Neuron (in vitro differentiated cells): Measurements from ENCODE around the gene FXYD5.
"Not testable (repeated sequence)": the region's sequence is repeated elsewhere in the genome, so short reads cannot be mapped to it uniquely, and the experiment has no call there.

Experiments
- H2AFZ ChIP-seq: one replicate; pipeline ENCODE4 v1.6.1; 2013; ENCODE audit warnings: low read depth, mild to moderate bottlenecking, inconsistent platforms, low read length, moderate library complexity
- H3K27me3 ChIP-seq: one replicate; pipeline ENCODE4 v1.6.1; 2013; ENCODE audit warnings: low read length; ENCODE audit not compliant: insufficient read depth
- H3K36me3 ChIP-seq: one replicate; pipeline ENCODE4 v1.6.1; 2013; ENCODE audit warnings: low read length; ENCODE audit not compliant: insufficient read depth
- H3K4me1 ChIP-seq: one replicate; pipeline ENCODE4 v1.6.1; 2013; ENCODE audit warnings: low read length; ENCODE audit not compliant: insufficient read depth
- H3K4me3 ChIP-seq: 2 replicates; pipeline ENCODE4 v1.5.1; 2013; ENCODE audit warnings: mild to moderate bottlenecking, low read length, moderate library complexity
- H3K9me3 ChIP-seq: one replicate; pipeline ENCODE4 v1.6.1; 2013; ENCODE audit warnings: low read length

Gene FXYD5

GRCh38 chr19:35171730-35172129 is 17.2 kb downstream of the FXYD5 start:
- H3K9me3 ChIP-seq, result peaks cover 2% of the 10 kb centered on the region
- no peaks in the 10 kb centered on the region for H3K27me3 ChIP-seq
- no peaks in the 10 kb centered on the region for H3K36me3 ChIP-seq
- H3K4me3 ChIP-seq, result no peak overlapping the region
- no peak overlapping the region for H2AFZ ChIP-seq
- H3K4me1 ChIP-seq, result peaks cover 3% of the 10 kb centered on the region

GRCh38 chr19:35174226-35174625 is 19.7 kb downstream of the FXYD5 start:
- Histone ChIP-seq H3K27me3 (no peaks in the 10 kb centered on the region), H3K4me3 (no peak overlapping the region), H2AFZ (no peak overlapping the region), H3K4me1 (peaks cover 2% of the 10 kb centered on the region), H3K36me3 (no peaks in the 10 kb centered on the region), H3K9me3 (peaks cover 3% of the 10 kb centered on the region)

GRCh38 chr19:35176181-35176570 is 21.6 kb downstream of the FXYD5 start:
- H2AFZ ChIP-seq, result no peak overlapping the region
- no peaks in the 10 kb centered on the region for H3K27me3 ChIP-seq
- H3K36me3 ChIP-seq, result no peaks in the 10 kb centered on the region
- no peak overlapping the region for H3K4me3 ChIP-seq
- H3K9me3 ChIP-seq, result peaks cover 3% of the 10 kb centered on the region
- H3K4me1 ChIP-seq, result peaks cover 2% of the 10 kb centered on the region

- no peaks in the 10 kb centered on the region for H3K27me3 ChIP-seq
These were observed 23.1 kb downstream of the FXYD5 start for GRCh38 chr19:35177377-35178274.

GRCh38 chr19:35178701-35179100 is 24.2 kb downstream of the FXYD5 start:
- Histone ChIP-seq H3K9me3 (peaks cover 2% of the 10 kb centered on the region), H3K27me3 (no peaks in the 10 kb centered on the region), H3K4me3 (no peak overlapping the region), H3K36me3 (no peaks in the 10 kb centered on the region), H3K4me1 (peaks cover 2% of the 10 kb centered on the region), H2AFZ (no peak overlapping the region)

More at GRCh38 chr19:35177377-35178274, 23.1 kb downstream of the FXYD5 start:
- Histone ChIP-seq H3K36me3 (no peaks in the 10 kb centered on the region), H3K4me3 (no peak overlapping the region), H3K9me3 (peaks cover 3% of the 10 kb centered on the region), H3K4me1 (peaks cover 2% of the 10 kb centered on the region), H2AFZ (no peak overlapping the region)

GRCh38 chr19:35179830-35180229 is 25.3 kb downstream of the FXYD5 start:
- no peak overlapping the region for H3K4me3 ChIP-seq
- H3K27me3 ChIP-seq, result no peaks in the 10 kb centered on the region
- peaks cover 2% of the 10 kb centered on the region for H3K9me3 ChIP-seq

GRCh38 chr19:35181387-35181786 is 26.9 kb downstream of the FXYD5 start:
- Histone ChIP-seq H2AFZ (no peak overlapping the region), H3K36me3 (no peaks in the 10 kb centered on the region), H3K27me3 (no peaks in the 10 kb centered on the region), H3K4me1 (no peaks in the 10 kb centered on the region), H3K4me3 (no peak overlapping the region), H3K9me3 (peaks cover 2% of the 10 kb centered on the region)

More at GRCh38 chr19:35179830-35180229, 25.3 kb downstream of the FXYD5 start:
- H3K4me1 ChIP-seq, result peaks cover 2% of the 10 kb centered on the region
- H3K36me3 ChIP-seq, result no peaks in the 10 kb centered on the region
- no peak overlapping the region for H2AFZ ChIP-seq

- Histone ChIP-seq H3K36me3 (no peaks in the 10 kb centered on the region), H3K4me3 (no peak overlapping the region), H2AFZ (no peak overlapping the region), H3K27me3 (no peaks in the 10 kb centered on the region), H3K4me1 (no peaks in the 10 kb centered on the region), H3K9me3 (no peaks in the 10 kb centered on the region)
These were observed 29.7 kb downstream of the FXYD5 start for GRCh38 chr19:35184267-35184666.

GRCh38 chr19:35184884-35185283 is 30.3 kb downstream of the FXYD5 start:
- no peaks in the 10 kb centered on the region for H3K9me3 ChIP-seq
- H3K4me1 ChIP-seq, result no peaks in the 10 kb centered on the region
- H3K27me3 ChIP-seq, result no peaks in the 10 kb centered on the region
- H3K4me3 ChIP-seq, result no peak overlapping the region
- no peak overlapping the region for H2AFZ ChIP-seq
- H3K36me3 ChIP-seq, result no peaks in the 10 kb centered on the region

- Histone ChIP-seq H3K4me1 (no peaks in the 10 kb centered on the region), H2AFZ (no peak overlapping the region), H3K4me3 (no peak overlapping the region), H3K27me3 (no peaks in the 10 kb centered on the region), H3K9me3 (no peaks in the 10 kb centered on the region), H3K36me3 (no peaks in the 10 kb centered on the region)
These were observed 39.8 kb downstream of the FXYD5 start for GRCh38 chr19:35194012-35194984.

- Histone ChIP-seq H2AFZ (no peak overlapping the region), H3K36me3 (no peaks in the 10 kb centered on the region), H3K4me1 (no peaks in the 10 kb centered on the region), H3K4me3 (no peak overlapping the region), H3K9me3 (no peaks in the 10 kb centered on the region), H3K27me3 (peaks cover 5% of the 10 kb centered on the region)
These were observed 41.3 kb downstream of the FXYD5 start for GRCh38 chr19:35195830-35196229.

- not testable (repeated sequence) for H3K4me1 ChIP-seq, H3K27me3 ChIP-seq, H2AFZ ChIP-seq
These were observed 42.3 kb downstream of the FXYD5 start for GRCh38 chr19:35196861-35197260.

GRCh38 chr19:35199481-35199880 is 44.9 kb downstream of the FXYD5 start:
- Histone ChIP-seq H3K36me3 (no peaks in the 10 kb centered on the region), H2AFZ (no peak overlapping the region), H3K27me3 (peaks cover 5% of the 10 kb centered on the region), H3K4me1 (peaks cover 11% of the 10 kb centered on the region), H3K9me3 (no peaks in the 10 kb centered on the region), H3K4me3 (no peak overlapping the region)

More at GRCh38 chr19:35196861-35197260, 42.3 kb downstream of the FXYD5 start:
- H3K36me3 ChIP-seq, H3K4me3 ChIP-seq, H3K9me3 ChIP-seq: not testable (repeated sequence)
